Measurements from ENCODE around the gene GNAL.
"Not testable (repeated sequence)": the region's sequence is repeated elsewhere in the genome, so short reads cannot be mapped to it uniquely, and the experiment has no call there.

GNAL gene

GRCh38 chr18:11884396-11885030 lies 195.4 kb downstream of the GNAL start:
- TF ChIP-seq CTCF (IDR thresholded peaks at IDR 0.05; ENCODE audit: low read depth, low read length): no peak
- no peak for DNase-seq (ENCODE audit: extremely low read depth, low read depth)

DNA sequence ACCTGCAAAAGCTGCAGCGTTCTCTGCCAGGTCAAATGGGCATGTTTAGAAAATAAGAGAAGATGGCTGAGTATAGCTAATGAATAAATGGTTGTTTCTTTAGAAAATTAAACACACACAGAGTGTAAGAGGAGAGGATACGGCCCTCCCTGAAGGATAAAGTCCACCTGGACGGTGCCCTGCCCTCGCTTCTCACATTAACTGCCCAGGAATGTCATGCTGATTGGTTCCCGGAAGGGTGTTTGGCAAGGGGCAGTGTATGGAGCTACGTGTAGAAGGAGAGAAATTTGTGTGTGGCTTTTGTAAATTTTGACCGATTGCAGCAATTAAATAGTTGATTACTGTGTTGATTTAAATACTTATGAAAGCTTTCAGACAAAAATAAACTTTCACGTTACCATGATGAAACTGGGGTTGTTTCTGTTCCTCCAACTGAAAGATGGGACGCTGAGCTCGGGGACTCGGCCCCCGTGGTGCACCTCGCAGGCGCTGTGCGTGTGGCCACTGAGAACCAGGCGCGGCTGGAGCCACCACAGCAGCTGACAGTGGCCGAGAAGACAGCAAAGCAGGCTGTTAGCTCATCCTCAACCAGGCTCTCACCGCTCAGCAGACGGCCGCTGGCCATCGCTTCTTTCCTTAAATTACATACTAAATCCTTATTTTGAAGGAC lies 196.3 kb downstream of the GNAL start:
- no peak for DNase-seq (ENCODE audit: extremely low read depth, low read depth)
- no peak for TF ChIP-seq CTCF (IDR thresholded peaks at IDR 0.05; ENCODE audit: low read depth, low read length)

- TF ChIP-seq CTCF (IDR thresholded peaks at IDR 0.05; ENCODE audit: low read depth, low read length): no peak
- DNase-seq (ENCODE audit: extremely low read depth, low read depth): no peak
These were observed 197.6 kb downstream of the GNAL start for GRCh38 chr18:11886577-11887110.

DNA sequence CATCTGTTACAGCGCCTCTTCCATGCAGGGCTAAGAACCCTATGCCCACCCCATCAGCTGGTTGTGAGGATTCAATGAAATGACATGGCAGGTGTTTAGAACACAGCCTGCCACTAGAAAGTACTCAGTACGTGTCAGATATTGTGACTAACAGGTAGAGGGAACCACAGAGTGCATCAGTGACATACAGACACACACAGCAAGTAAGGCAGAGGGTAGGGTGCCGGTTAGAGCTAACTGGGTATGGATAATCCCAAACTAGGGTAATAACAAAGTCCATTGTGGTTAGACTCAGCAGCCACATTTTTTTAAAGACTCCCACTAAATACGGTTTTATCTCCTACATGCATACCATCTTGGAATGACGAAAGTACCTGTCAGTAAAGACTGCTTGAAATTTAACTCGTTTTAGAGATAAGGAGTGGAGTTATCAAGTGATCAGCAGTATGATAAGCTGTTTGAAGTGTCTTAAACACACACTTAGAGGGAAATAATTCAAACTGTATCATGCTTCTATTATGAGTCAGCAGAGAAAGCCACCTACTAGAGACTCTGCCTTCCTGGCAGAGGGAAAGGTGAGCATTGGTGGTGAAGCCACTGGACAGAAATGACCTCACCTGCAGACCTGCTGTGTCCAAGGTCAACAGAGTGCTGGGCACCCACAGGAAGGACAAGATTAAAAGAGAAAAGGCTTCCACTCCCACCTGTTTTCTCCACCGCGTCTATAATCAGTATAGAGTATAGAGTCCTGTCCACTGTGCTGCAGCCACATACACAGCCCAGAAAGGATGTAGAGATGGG lies 198.5 kb downstream of the GNAL start:
- DNase-seq (ENCODE audit: extremely low read depth, low read depth): no peak
- no peak for TF ChIP-seq CTCF (IDR thresholded peaks at IDR 0.05; ENCODE audit: low read depth, low read length)

- no peak for DNase-seq (ENCODE audit: extremely low read depth, low read depth)
These were observed 199.7 kb downstream of the GNAL start for GRCh38 chr18:11888726-11889125.

GRCh38 chr18:11889284-11889683 lies 200.2 kb downstream of the GNAL start:
- DNase-seq (ENCODE audit: extremely low read depth, low read depth): no peak
- TF ChIP-seq CTCF (IDR thresholded peaks at IDR 0.05; ENCODE audit: low read depth, low read length): no peak

More at GRCh38 chr18:11888726-11889125, 199.7 kb downstream of the GNAL start:
- no peak for TF ChIP-seq CTCF (IDR thresholded peaks at IDR 0.05; ENCODE audit: low read depth, low read length)

DNA sequence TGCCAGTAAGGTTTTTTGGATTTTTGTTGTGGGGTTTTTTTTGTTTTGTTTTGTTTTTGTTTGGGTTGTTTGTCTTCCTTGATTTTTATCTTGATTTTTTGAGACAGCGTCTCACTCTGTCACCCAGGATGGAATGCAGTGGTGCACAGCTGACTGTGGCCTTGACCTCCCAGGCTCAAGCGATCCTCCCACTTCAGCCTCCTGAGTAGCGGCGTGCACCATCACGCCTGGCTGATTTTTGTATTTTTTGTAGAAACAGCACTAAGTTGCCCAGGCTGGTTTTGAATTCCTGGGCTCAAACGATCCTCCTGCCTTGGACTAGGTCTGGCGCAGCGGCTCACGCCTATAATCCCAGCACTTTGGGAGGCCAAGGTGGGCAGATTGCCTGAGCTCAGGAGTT lies 202.7 kb downstream of the GNAL start:
- TF ChIP-seq CTCF (IDR thresholded peaks at IDR 0.05; ENCODE audit: low read depth, low read length): no peak
- no peak for DNase-seq (ENCODE audit: extremely low read depth, low read depth)

GRCh38 chr18:11892438-11892837 lies 203.4 kb downstream of the GNAL start:
- DNase-seq (ENCODE audit: extremely low read depth, low read depth): not testable (repeated sequence)
